HEK293T (cell line): ENCODE measurements around the gene SMARCAL1.

Source experiments
- CTBP1 ChIP-seq: fragments of 450-650 bp; IDR thresholded peaks from 2 replicates; pipeline ENCODE4 v1.6.1; 2016; ENCODE audit warnings: borderline replicate concordance
- ELF4 ChIP-seq: fragments of 450-650 bp; IDR thresholded peaks from 2 replicates; pipeline ENCODE4 v1.6.1; 2017; ENCODE audit warnings: antibody characterized with exemption
- FOXA1 ChIP-seq: fragments of 450-650 bp; IDR thresholded peaks from 2 replicates; pipeline ENCODE4 v1.6.1; 2016; ENCODE audit warnings: mild to moderate bottlenecking
- FOXM1 ChIP-seq: fragments of 450-650 bp; IDR thresholded peaks from 2 replicates; pipeline ENCODE4 v1.6.1; 2017; ENCODE audit warnings: mild to moderate bottlenecking, borderline replicate concordance
- HDGF ChIP-seq: fragments of 450-650 bp; IDR thresholded peaks from 2 replicates; pipeline ENCODE4 v1.6.1; 2017; ENCODE audit warnings: antibody characterized with exemption, borderline replicate concordance
- LEF1 ChIP-seq: fragments of 450-650 bp; IDR thresholded peaks from 2 replicates; pipeline ENCODE4 v1.6.1; 2017; ENCODE audit warnings: mild to moderate bottlenecking, borderline replicate concordance
- SP1 ChIP-seq: fragments of 450-650 bp; IDR thresholded peaks from 2 replicates; pipeline ENCODE4 v1.6.1; 2017
- TARDBP ChIP-seq: fragments of 450-650 bp; IDR thresholded peaks from 2 replicates; pipeline ENCODE4 v1.6.1; 2016

GRCh38 chr2:216402751-216403150 lies 9.5 kb upstream of the SMARCAL1 start:
- TF ChIP-seq SP1 (no peak), LEF1 (no peak), TARDBP (no peak), ELF4 (no peak), FOXM1 (no peak), CTBP1 (no peak), HDGF (no peak), FOXA1 (no peak)
